ENCODE measurements around the gene LYZ. TPM values are rescaled to one million over a fixed set of nuclear protein-coding genes. Genes with fewer than 3 reads are reported as not detected.
"Not testable (repeated sequence)": the region's sequence is repeated elsewhere in the genome, so short reads cannot be mapped to it uniquely, and the experiment has no call there.

LYZ gene
- total and polyA plus RNA-seq, 2 experiments from 2014 or later: not detected

DNA sequence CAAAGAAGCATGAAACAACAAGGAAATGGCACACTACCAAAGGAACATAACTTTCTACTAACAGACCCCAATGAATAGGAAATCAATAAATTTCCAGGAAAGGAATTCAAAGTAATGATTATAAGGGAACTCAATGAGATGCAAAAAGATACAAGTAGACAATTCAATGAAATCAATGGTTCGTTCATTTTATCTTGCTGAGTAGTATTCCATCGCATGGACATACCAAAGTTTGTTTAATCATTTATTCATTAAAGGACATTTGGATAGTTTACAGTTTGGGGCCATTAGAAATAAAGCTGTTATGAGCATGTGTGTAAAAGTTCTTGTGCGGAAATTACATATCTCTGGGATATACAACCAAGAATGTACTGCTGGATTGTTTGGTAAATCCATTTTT lies 35.0 kb upstream of the LYZ start:
- no peak for TF ChIP-seq EZH2 (IDR thresholded peaks at IDR 0.05; ENCODE audit: insufficient read depth, poor library complexity, severe bottlenecking)
- no peak for TF ChIP-seq EZH2phosphoT487 (IDR thresholded peaks at IDR 0.05; ENCODE audit: insufficient read depth, low read depth)
- no peaks in the 10 kb centered on the region for H4K20me1 ChIP-seq (ENCODE audit: insufficient read depth)
- H3K9me2 ChIP-seq (ENCODE audit: insufficient read depth): no peaks in the 10 kb centered on the region
- DNase-seq: no peak
- H3K4me3 ChIP-seq: no peak overlapping the region
- H3K36me3 ChIP-seq (ENCODE audit: low read depth): no peaks in the 10 kb centered on the region
- WGBS, 2 experiments (ENCODE audit: low coverage in 1 of 2, low lambda C conversion rate in 2 of 2, missing lambda C conversion rate in 2 of 2): 51 to 55% methylated on average over 3 of the region's 3 CpGs
- no peaks in the 10 kb centered on the region for H3F3A ChIP-seq (ENCODE audit: insufficient read depth)
- no peak overlapping the region for H2AFZ ChIP-seq
- in situ Hi-C loops (cut with MboI): no loop called here
- H3K4me1 ChIP-seq (ENCODE audit: insufficient read depth): no peaks in the 10 kb centered on the region
- no peaks in the 10 kb centered on the region for H3K27me3 ChIP-seq (replicated peaks; ENCODE audit: insufficient read depth)
- H3K79me2 ChIP-seq (ENCODE audit: insufficient read depth): no peaks in the 10 kb centered on the region
- H3K4me2 ChIP-seq (ENCODE audit: unreplicated experiment): no peak overlapping the region
- H3K9me3 ChIP-seq (ENCODE audit: low read depth): no peaks in the 10 kb centered on the region
- H3K27ac ChIP-seq: no peak overlapping the region
- H3K9ac ChIP-seq: no peak overlapping the region

DNA sequence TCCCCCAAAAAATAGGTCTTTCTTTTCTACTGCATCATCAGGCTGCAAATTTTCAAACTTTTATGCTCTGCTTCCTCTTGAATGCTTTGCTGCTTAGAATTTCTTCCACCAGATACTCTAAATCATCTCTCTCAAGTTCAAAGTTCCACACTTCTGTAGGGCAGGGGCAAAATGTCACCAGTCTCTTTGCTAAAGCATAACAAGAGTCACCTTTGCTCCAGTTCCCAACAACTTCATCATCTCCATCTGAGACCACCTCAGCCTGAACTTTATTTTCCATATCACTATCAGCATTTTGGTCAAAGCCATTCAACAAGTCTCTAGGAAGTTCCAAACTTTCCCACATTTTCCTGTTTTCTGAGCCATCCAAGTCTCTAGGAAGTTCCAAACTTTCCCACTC lies 31.4 kb upstream of the LYZ start:
- H3K4me3 ChIP-seq; H3K9me2 ChIP-seq (ENCODE audit: insufficient read depth); H3K36me3 ChIP-seq (ENCODE audit: low read depth); H2AFZ ChIP-seq; H4K20me1 ChIP-seq (ENCODE audit: insufficient read depth); H3F3A ChIP-seq (ENCODE audit: insufficient read depth); H3K9ac ChIP-seq; H3K27ac ChIP-seq; H3K27me3 ChIP-seq (replicated peaks; ENCODE audit: insufficient read depth); H3K79me2 ChIP-seq (ENCODE audit: insufficient read depth); H3K4me1 ChIP-seq (ENCODE audit: insufficient read depth); H3K9me3 ChIP-seq (ENCODE audit: low read depth); in situ Hi-C loops (cut with MboI); H3K4me2 ChIP-seq (ENCODE audit: unreplicated experiment); DNase-seq: not testable (repeated sequence)

DNA sequence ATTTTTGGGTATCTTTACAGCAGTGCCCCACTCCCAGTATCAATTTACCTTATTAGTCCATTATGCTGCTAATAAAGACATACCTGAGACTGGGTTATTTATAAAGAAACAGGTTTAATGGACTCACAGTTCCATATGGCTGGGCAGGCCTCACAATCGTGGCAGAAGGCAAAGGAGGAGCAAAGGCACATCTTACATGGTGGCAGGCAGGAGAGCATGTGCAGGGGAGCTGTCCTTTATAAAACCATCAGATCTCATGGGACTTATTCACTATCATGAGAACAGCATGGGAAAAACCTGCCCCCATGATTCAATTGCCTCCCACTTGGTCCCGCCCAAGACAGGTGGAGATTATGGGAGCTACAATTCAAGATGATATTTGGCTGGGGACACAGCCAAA lies 30.9 kb upstream of the LYZ start:
- H3K4me3 ChIP-seq; H4K20me1 ChIP-seq (ENCODE audit: insufficient read depth); H3F3A ChIP-seq (ENCODE audit: insufficient read depth); H3K27me3 ChIP-seq (replicated peaks; ENCODE audit: insufficient read depth); DNase-seq; H3K4me1 ChIP-seq (ENCODE audit: insufficient read depth); H2AFZ ChIP-seq; H3K36me3 ChIP-seq (ENCODE audit: low read depth); H3K4me2 ChIP-seq (ENCODE audit: unreplicated experiment); H3K9me2 ChIP-seq (ENCODE audit: insufficient read depth); H3K9me3 ChIP-seq (ENCODE audit: low read depth); H3K79me2 ChIP-seq (ENCODE audit: insufficient read depth); H3K9ac ChIP-seq; in situ Hi-C loops (cut with MboI); H3K27ac ChIP-seq: not testable (repeated sequence)
- 0 to 5% methylated on average over 2 of the region's 2 CpGs for WGBS, 2 experiments (ENCODE audit: low coverage in 1 of 2, low lambda C conversion rate in 2 of 2, missing lambda C conversion rate in 2 of 2)

DNA sequence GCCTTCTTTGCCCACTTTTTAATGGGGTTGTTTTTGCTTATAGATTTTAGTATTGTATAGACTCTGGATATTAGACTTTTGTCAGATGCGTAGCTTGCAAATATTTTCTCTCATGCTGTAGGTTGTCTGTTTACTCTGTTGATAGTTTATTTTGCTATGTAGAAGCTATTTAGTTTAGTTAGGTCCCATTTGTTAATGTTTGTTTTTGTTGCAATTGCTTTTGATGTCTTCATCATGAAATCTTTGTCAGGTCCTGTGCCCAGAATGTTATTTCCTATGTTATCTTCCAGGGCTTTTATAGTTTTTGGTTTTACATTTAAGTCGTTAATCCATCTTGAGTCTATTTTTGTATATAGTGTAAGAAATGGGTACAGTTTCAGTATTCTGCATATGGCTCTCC lies 30.0 kb upstream of the LYZ start:
- TF ChIP-seq EZH2phosphoT487 (IDR thresholded peaks at IDR 0.05; ENCODE audit: insufficient read depth, low read depth) (no peak), EZH2 (IDR thresholded peaks at IDR 0.05; ENCODE audit: insufficient read depth, poor library complexity, severe bottlenecking) (no peak)
- Histone ChIP-seq H3K27me3 (replicated peaks; ENCODE audit: insufficient read depth) (peaks cover 8% of the 10 kb centered on the region; the same call in 1 of the 2 replicates), H3K4me2 (ENCODE audit: unreplicated experiment) (no peak overlapping the region), H3K27ac (no peak overlapping the region), H3K9ac (no peak overlapping the region), H3K79me2 (ENCODE audit: insufficient read depth) (no peaks in the 10 kb centered on the region), H3K9me2 (ENCODE audit: insufficient read depth) (no peaks in the 10 kb centered on the region), H3K4me1 (ENCODE audit: insufficient read depth) (no peaks in the 10 kb centered on the region), H3K4me3 (no peak overlapping the region), H3K9me3 (ENCODE audit: low read depth) (no peaks in the 10 kb centered on the region), H2AFZ (no peak overlapping the region), H3K36me3 (ENCODE audit: low read depth) (no peaks in the 10 kb centered on the region), H4K20me1 (ENCODE audit: insufficient read depth) (no peaks in the 10 kb centered on the region), H3F3A (ENCODE audit: insufficient read depth) (no peaks in the 10 kb centered on the region)
- in situ Hi-C loops (cut with MboI): no loop called here
- DNase-seq: no peak
- 46 to 48% methylated on average over 2 of the region's 2 CpGs for WGBS, 2 experiments (ENCODE audit: low coverage in 1 of 2, low lambda C conversion rate in 2 of 2, missing lambda C conversion rate in 2 of 2)

DNA sequence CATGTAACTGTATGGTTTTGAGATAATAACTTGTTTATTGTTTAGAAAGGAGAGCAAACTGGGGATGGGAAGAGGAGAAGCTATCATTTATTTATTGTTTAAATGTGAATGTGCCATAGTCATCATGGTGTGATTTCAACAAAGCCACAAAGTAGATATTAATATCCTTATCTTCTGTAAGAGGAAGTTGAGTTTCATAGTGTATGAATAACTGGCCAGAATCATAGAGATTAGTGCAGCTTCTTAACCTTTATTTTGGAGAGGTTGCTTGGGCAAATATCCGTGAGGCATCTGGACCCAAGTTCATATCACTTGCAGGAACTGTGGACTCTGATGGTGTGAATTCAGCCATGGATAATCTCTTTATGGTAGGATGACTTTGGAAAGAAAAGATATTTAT lies 26.8 kb upstream of the LYZ start:
- Histone ChIP-seq H3K9me2 (ENCODE audit: insufficient read depth) (no peaks in the 10 kb centered on the region), H3K9ac (no peak overlapping the region), H3K4me3 (no peak overlapping the region), H3K9me3 (ENCODE audit: low read depth) (no peaks in the 10 kb centered on the region), H3K4me2 (ENCODE audit: unreplicated experiment) (no peak overlapping the region), H3K27me3 (replicated peaks; ENCODE audit: insufficient read depth) (peaks cover 17% of the 10 kb centered on the region), H2AFZ (no peak overlapping the region), H3K27ac (no peak overlapping the region), H3K4me1 (ENCODE audit: insufficient read depth) (no peaks in the 10 kb centered on the region), H3F3A (ENCODE audit: insufficient read depth) (no peaks in the 10 kb centered on the region), H3K79me2 (ENCODE audit: insufficient read depth) (no peaks in the 10 kb centered on the region), H4K20me1 (ENCODE audit: insufficient read depth) (no peaks in the 10 kb centered on the region), H3K36me3 (ENCODE audit: low read depth) (no peaks in the 10 kb centered on the region)
- in situ Hi-C loops (cut with MboI): no loop called here
- WGBS, 2 experiments (ENCODE audit: low coverage in 1 of 2, low lambda C conversion rate in 2 of 2, missing lambda C conversion rate in 2 of 2): 39 to 52% methylated on average over 1 of the region's 1 CpG
- DNase-seq: no peak
- TF ChIP-seq EZH2phosphoT487 (IDR thresholded peaks at IDR 0.05; ENCODE audit: insufficient read depth, low read depth): no peak
- no peak for TF ChIP-seq EZH2 (IDR thresholded peaks at IDR 0.05; ENCODE audit: insufficient read depth, poor library complexity, severe bottlenecking)
